HG03135 (cell line): ENCODE results near the gene B3GNT2.
"Not testable (repeated sequence)": the region's sequence is repeated elsewhere in the genome, so short reads cannot be mapped to it uniquely, and the experiment has no call there.

Source experiments
- ATAC-seq: cut with Tn5 transposase; IDR thresholded peaks from one replicate; pipeline ENCODE4 v1.9.1; 2021; ENCODE audit warnings: mild to moderate bottlenecking, moderate library complexity; ENCODE audit not compliant: unreplicated experiment

B3GNT2 gene

GRCh38 chr2:62184512-62185230, 11.2 kb upstream of the B3GNT2 start:
- ATAC-seq: no peak

- ATAC-seq: no peak
Observed at GRCh38 chr2:62185475-62186155, 10.3 kb upstream of the B3GNT2 start.

GRCh38 chr2:62186156-62186905, 9.6 kb upstream of the B3GNT2 start:
- ATAC-seq: no peak

GRCh38 chr2:62187246-62187645, 8.7 kb upstream of the B3GNT2 start:
- ATAC-seq: no peak

GRCh38 chr2:62188416-62188815, 7.5 kb upstream of the B3GNT2 start:
- no peak for ATAC-seq

- ATAC-seq: no peak
Observed at GRCh38 chr2:62189196-62189595, 6.7 kb upstream of the B3GNT2 start.

GRCh38 chr2:62192811-62193210, 3.1 kb upstream of the B3GNT2 start:
- ATAC-seq: no peak

GRCh38 chr2:62194558-62195420, 1.1 kb upstream of the B3GNT2 start:
- ATAC-seq: no peak

- ATAC-seq: peak; percentile 1
Observed at GRCh38 chr2:62196278-62196901, 475 bp downstream of the B3GNT2 start.

GRCh38 chr2:62197011-62197924, 1.4 kb downstream of the B3GNT2 start:
- ATAC-seq: no peak

- ATAC-seq: no peak
Observed at GRCh38 chr2:62197925-62198633, 2.2 kb downstream of the B3GNT2 start.

GRCh38 chr2:62198854-62199253, 2.9 kb downstream of the B3GNT2 start:
- not testable (repeated sequence) for ATAC-seq

GRCh38 chr2:62199392-62200125, 3.6 kb downstream of the B3GNT2 start:
- no peak for ATAC-seq

- no peak for ATAC-seq
Observed at GRCh38 chr2:62200291-62200841, 4.5 kb downstream of the B3GNT2 start.

GRCh38 chr2:62200868-62201267, 5.0 kb downstream of the B3GNT2 start:
- no peak for ATAC-seq

- no peak for ATAC-seq
Observed at GRCh38 chr2:62201307-62201706, 5.4 kb downstream of the B3GNT2 start.

- ATAC-seq: no peak
Observed at GRCh38 chr2:62202019-62202722, 6.3 kb downstream of the B3GNT2 start.
